ACHN (cell line): ENCODE data around the gene TMEFF2.
"Not testable (repeated sequence)": the region's sequence is repeated elsewhere in the genome, so short reads cannot be mapped to it uniquely, and the experiment has no call there.

Experiments used
- DNase-seq: peaks from one replicate; pipeline ENCODE4 v3.0.0-alpha.2; 2015
- in situ Hi-C: cut with HindIII; loops from 2 replicates; pipeline ENCODE4 v1.10.0; 2017; ENCODE audit warnings: low sequenced_read_pairs, low pct_ligation_motif_present, low pct_unique_long_range_greater_than_20kb

TMEFF2 gene

GRCh38 chr2:191933307-191934105 is 261.2 kb downstream of the TMEFF2 start:
- DNase-seq = no peak
- in situ Hi-C loops = no loop called here

- in situ Hi-C loops = no loop called here
Measured at GRCh38 chr2:191932286-191932685, 262.4 kb downstream of the TMEFF2 start.

DNA sequence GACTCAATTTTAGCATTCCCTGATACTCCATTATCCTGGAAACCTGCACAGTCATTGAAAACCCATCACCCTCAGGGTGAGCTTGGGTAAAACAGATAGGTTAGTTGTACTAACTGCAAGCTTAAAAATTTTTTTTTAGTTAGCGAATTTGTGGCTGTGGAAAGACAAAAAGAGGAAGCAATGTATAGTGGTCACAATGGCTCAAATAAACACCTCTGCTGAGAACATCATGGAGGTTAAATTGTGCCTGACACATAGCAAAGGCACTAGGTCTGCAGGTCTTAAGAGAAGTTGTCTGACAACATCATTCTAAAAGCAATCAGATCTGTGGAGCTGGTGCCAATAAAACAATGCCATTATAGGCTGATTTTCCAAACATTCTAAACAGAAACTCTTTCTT is 263.4 kb downstream of the TMEFF2 start:
- DNase-seq = no peak
- in situ Hi-C loops = no loop called here

More at GRCh38 chr2:191932286-191932685, 262.4 kb downstream of the TMEFF2 start:
- no peak for DNase-seq

DNA sequence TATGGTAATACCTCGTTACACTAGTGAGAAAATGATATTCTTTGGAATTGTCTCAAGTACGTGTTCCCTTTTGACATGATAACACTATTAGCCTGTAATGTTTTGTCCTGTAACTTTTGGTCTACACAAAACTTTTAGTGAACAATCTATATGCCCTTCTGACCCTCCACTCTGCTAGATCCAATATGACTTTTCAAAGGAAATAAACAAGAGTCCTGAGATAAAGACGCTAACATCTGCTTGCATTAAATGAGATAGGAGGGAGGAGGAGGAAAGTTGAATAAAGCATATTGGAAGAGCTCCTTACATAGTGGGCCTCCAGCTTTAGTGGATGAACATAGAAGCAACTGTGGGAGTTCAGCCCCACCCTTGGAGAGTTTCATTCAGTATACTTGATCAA is 264.5 kb downstream of the TMEFF2 start:
- in situ Hi-C loops = no loop called here
- DNase-seq = no peak

GRCh38 chr2:191929288-191929687 is 265.4 kb downstream of the TMEFF2 start:
- no peak for DNase-seq
- in situ Hi-C loops = no loop called here

DNA sequence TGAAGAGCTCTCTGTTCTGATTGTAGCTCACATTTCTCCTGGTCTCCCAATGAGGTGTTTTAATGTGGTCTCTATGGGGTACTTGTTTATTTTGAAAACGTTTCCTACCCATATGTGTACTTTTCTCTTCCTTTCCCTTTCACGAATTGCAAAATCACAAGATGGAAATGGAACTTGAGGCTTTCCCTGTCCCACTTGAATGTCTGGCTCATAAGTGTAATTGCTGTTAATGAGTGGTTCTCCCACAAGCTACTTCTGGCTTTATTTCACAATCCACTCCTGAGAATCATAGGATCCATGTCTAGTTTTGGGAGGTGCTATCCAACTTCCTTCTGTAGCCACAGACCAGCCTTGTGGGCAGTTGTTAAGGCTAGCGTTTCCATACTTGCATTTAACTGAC is 266.7 kb downstream of the TMEFF2 start:
- peak; percentile 73 for DNase-seq

GRCh38 chr2:191927319-191927867 is 267.3 kb downstream of the TMEFF2 start:
- in situ Hi-C loops = no loop called here
- DNase-seq = peak; percentile 99

More for the DNA sequence above, 266.7 kb downstream of the TMEFF2 start:
- in situ Hi-C loops = no loop called here

- in situ Hi-C loops = no loop called here
Measured at GRCh38 chr2:191926671-191927070, 268.1 kb downstream of the TMEFF2 start.

GRCh38 chr2:191923652-191923997 is 271.1 kb downstream of the TMEFF2 start:
- in situ Hi-C loops = no loop called here
- peak; percentile 82 for DNase-seq

More at GRCh38 chr2:191926671-191927070, 268.1 kb downstream of the TMEFF2 start:
- DNase-seq = no peak

DNA sequence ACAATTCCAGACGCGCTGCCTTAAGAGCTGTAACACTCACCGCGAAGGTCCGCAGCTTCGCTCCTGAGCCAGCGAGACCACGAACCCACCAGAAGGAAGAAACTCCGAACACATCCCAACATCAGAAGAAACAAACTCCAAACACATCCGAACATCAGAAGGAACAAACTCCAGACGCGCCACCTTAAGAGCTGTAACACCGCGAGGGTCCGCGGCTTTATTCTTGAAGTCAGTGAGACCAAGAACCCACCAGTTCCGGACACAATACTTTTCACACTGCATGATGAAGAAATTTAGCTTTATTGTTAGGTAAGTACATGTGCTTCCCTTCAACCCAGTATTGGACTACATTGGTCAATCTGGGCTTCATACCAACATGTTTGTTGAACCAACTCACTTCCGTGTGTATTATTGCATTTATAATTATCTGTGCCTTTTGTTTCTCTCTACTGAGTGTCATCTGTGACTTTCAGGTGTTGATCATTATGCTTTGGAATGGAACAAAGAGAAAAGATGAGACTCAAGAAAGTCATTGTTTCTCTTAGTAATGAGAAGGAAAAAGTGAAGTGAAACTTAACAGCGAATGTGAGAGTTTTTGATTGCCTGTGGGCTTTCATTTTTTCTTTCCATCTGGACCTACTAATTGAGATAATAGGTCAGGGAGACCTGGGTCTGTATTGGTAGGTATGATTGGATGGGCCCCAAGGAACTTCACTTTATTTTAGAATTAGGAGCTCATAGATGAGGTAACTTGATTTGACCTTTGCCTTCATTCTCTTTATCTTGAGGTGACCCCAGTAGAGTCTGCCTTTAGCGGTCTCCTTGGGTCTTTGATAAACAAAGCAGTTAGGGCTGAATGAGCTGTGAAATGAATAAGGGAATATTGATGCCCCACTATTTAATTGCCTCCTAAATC is 271.7 kb downstream of the TMEFF2 start:
- DNase-seq = no peak
- in situ Hi-C loops = no loop called here

GRCh38 chr2:191921650-191922049 is 273.1 kb downstream of the TMEFF2 start:
- in situ Hi-C loops, DNase-seq: not testable (repeated sequence)

GRCh38 chr2:191920502-191920901 is 274.2 kb downstream of the TMEFF2 start:
- no peak for DNase-seq
- in situ Hi-C loops = no loop called here

GRCh38 chr2:191917967-191918651 is 276.6 kb downstream of the TMEFF2 start:
- in situ Hi-C loops = no loop called here
- DNase-seq = no peak

DNA sequence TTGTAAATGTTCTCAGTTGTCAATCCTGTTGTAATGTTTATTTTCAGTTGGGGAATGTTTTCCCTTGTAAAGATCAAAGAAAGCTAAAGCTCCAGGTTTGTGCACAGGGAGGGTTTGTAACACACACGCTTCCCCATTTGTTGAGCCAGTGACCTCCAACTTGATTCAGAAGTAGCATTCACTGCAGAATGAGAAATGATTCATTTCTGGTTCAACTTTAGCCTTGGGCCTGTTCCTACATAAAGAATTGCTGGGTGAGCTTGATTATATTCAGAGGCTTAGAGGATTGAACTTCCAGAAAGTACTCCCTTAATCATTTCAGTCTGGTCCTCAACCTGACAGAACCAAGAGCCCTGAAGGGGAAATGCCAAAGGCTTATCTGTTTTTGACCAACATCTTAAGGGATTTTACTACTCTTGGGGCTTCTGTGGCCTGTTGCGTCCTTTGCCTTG is 277.3 kb downstream of the TMEFF2 start:
- in situ Hi-C loops = no loop called here
- DNase-seq = no peak

- in situ Hi-C loops = no loop called here
- no peak for DNase-seq
Measured at GRCh38 chr2:191916826-191917225, 277.9 kb downstream of the TMEFF2 start.

GRCh38 chr2:191915750-191916149 is 279.0 kb downstream of the TMEFF2 start:
- DNase-seq = no peak
- in situ Hi-C loops = no loop called here

DNA sequence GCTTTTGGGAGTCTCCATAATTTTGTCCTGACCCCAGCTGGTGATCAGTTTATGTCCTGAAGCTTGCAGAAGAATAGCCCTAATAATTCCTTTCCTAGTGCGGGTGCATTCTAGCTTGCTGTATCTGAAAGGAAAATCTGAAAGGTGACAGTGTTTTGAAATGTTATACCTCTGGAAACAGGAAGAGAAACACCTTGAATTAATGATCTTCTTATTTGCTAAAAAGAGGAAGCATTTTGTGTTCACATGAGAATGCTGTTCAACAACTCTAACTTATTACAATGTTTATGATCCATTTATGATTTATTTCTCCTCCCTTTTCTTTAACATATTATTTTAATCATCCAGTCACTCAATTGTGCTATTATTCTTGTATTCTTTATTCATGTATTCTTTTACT is 280.9 kb downstream of the TMEFF2 start:
- DNase-seq = no peak
- in situ Hi-C loops = no loop called here

GRCh38 chr2:191912764-191913163 is 282.0 kb downstream of the TMEFF2 start:
- no peak for DNase-seq
- in situ Hi-C loops = no loop called here

- no peak for DNase-seq
- in situ Hi-C loops = no loop called here
Measured at GRCh38 chr2:191910518-191910917, 284.2 kb downstream of the TMEFF2 start.
